Ovary (tissue), 3 donors: ENCODE results near the gene ZMYND19.

ENCODE experiments used
- CTCF ChIP-seq, 3 donors: fragments of 450-650 bp in 2 of 3; fragments of 200-600 bp in 1 of 3; IDR thresholded peaks; one replicate each; pipeline versions ENCODE4 v1.5.1 to v1.8.0; 2016 to 2022; ENCODE audit warnings: antibody characterized with exemption in 3 of 3, mild to moderate bottlenecking in 1 of 3
- POLR2A ChIP-seq: fragments of 450-650 bp; IDR thresholded peaks from one replicate; pipeline ENCODE4 v1.6.1; 2017; ENCODE audit warnings: antibody characterized with exemption, mild to moderate bottlenecking, moderate library complexity
- donor health status: DM: no; HTN: no; CAD: no.

GRCh38 chr9:137630679-137631078 lies 40.4 kb upstream of the ZMYND19 start:
- no peak for TF ChIP-seq CTCF (IDR thresholded peaks at IDR 0.05)
- no peak for TF ChIP-seq POLR2A
